ENCODE data around the gene FADS1.

DNA sequence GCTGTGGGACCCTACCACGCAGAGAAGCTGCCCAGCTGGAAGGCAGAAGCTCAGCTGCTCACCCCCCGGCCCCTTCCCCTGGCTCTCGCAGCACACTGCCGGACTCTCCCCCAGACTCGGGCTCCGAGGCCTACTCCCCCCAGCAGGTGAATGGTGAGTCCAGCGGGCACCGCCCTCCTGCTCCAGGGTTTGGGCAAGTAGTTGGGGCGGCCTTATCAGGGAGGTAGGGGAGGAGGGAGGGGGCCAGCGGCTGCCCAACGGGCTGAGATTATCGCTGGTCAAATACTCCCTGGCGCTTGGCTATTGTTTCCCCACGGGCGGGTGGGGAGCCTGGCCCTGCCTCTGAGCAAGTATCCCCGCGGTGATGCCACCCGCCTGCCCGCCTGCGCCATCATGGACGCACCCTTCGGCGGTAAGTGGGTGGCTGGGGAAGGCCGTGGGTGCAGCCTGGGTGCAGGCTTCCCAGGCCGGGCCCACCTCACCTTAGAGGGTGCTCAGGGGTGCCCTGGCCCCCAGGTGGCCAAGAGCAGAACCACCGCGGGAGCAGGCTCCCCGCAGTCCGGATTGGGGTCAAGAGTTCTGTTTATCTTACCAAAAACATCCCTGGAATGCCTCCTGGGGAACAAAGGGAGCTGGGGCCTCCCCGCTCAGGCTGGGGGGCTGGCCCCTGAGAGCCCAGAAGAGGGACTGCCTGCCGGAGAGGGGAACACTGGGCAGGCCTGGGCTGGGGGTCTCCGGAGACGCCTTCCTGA, 47.5 kb downstream of the FADS1 start:
- no peak for TF ChIP-seq CTCF (IDR thresholded peaks at IDR 0.05)
- TF ChIP-seq POLR2A (IDR thresholded peaks at IDR 0.05): no peak
